HG02623 (cell line): ENCODE data around the gene LRP11.
"Not testable (repeated sequence)": the region's sequence is repeated elsewhere in the genome, so short reads cannot be mapped to it uniquely, and the experiment has no call there.

Experiments used
- ATAC-seq: cut with Tn5 transposase; IDR thresholded peaks from one replicate; pipeline ENCODE4 v1.9.1; 2021; ENCODE audit warnings: moderate library complexity; ENCODE audit not compliant: unreplicated experiment

The LRP11 gene

DNA sequence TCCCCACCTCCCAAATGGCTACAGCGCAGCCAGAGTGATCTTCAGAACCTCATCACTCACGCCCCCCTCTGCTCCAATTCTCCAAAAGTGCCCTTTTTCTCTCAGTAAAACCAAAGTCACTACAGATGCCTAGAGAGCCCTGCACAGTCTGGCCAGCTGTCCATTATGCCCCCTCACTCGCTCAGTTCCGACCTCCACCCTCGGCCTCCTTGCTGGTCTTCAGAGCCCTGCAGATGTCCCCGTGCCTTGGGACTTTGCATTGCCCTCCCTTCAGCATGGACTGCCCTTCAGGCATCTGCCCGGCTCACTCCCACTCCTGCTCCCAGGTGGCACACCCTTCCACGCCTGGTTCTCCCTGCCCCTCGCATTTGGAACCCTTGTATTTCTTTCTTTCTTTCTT is 34.8 kb upstream of the LRP11 start:
- ATAC-seq, result no peak

DNA sequence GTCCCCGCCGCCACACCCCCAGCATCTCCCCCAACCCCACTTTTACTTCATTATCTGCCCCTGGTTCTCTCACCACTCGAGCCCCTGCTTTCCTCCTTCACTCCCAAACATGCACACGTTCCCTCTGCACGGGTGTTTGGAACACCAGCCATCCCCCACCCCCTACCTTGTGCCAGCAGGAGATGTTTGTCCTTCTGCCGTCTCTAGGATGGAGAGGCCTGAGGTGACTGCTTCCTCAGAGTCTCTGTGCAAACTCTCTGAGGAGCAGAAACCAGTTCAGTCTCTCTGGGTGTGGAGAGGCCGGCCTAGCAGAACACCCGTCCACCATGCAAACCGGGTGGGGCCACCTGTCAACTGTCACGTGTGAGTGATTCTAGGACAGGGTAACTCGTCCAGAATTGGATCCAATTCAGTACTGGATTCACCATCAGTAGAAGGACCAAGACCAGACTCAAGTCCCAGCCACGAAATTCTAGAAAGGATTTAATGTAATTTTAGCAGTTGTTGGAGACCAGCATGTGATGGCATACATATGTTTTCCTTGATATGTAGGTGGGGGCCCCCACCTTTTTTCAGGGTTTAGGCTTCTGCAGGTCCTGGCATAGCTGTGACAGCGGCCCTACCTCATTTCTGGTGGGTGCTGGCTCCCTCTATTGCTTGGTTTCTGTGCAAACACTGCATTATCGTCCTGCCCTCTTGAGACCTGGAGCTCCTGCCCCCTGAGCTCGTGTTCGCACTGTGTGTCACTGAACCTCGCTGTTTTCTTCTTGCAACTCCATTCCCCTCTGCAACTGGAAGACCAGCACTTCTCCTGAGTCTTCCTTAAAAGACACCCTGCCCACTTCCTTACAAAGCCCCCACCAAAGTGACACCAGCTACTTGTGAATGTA is 33.9 kb upstream of the LRP11 start, which contains the start of gene RAET1E:
Gene RAET1E (minus strand): TSS at position 259 of the 890 bp plus-strand sequence. CDS start 7,212 bp downstream, outside the sequence.
- ATAC-seq, result no peak

DNA sequence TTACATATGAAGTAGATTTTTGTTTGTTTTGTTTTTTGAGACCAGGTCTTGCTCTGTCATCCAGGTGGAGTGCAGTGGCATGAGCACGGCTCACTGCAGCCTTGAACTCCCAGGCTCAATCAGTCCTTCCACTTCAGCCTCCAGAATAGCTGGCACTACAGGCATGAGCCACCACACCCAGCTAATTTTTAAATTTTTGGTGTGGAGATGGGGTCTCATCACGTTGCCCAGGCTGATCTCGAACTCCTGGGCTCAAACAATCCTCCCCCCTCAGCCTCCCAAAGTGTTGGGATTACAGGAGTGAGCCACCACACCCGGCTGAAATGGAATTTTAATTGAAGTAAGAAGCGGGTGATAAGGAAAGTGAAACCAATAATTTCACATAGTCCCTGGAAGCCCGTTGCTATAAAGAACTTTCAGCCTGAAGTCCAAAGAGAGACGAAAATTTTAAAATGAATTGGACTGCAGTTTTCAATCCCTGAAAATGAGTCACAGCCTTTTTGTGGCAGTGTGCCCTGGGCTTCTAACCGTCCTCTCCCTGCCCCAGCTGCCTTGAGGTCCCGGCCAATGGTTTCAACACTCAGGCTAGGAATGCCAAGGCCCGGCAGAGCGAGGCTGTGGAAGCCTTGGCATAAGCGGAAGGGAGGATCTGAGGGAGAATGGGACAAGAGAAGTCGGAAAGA is 33.0 kb upstream of the LRP11 start:
- no peak for ATAC-seq

DNA sequence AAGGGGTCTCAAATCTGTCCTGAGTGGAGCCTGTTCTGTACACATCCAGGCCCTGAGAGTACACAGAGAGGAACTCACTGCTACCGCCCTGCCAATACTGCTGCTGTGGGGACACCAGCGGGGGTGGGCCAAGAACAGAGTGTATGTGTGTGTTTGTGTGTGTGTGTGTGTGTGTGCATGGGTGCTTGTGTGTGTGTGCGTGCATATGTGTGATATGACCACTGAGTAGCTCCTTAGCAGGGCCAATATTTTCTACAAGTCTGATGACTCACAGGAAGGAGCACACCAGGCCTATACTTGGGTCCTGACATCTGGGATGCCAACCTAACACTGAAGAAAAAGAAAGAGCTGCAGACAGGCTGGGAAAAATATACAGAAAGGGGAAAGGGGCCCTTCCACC is 32.3 kb upstream of the LRP11 start:
- ATAC-seq, result no peak

DNA sequence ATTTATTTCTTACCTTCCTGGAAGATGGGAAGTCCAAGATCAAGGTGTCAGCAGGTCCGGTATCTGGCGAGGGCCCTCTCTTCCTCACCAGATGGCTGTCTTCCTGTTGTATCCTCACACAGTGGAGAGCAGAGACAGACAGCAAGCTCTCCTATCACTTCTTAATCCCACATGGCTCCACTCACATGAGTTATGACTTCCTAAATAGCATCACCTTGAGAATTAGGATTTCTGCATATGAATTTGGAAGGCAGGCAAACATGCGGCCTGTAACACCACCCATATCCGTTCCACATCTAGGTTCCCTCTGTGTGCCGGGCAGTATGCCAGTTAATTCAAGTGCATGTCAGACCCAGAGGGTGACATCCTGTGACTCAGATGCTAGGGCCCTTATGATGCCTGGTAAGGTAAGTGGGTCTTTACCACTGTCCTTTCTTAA is 31.7 kb upstream of the LRP11 start:
- no peak for ATAC-seq

DNA sequence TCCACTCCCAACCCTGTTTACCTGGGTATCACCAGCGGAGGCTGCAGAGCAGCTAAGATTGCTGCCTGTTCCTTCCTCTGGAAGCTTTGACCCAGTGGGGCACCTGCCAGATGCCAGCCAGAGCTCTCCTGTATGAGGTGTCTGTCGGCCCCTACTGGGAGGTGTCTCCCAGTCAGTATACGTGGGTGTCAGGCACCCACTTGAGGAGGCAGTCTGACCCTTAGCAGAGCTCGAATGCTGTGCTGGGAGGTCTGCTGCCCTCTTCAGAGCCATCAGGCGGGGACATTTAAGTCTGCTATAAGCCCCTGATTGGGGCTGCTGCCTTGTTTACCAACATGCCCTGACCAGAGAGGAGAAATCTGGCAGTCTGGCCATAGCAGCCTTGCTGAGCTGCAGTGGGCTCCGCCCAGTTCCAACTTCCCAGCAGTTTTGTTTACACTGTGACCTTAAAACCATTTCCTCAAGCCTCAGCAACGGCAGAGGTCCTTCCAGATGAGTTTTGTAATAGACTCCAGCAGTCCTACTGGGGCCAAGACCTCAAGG is 31.0 kb upstream of the LRP11 start:
- no peak for ATAC-seq

DNA sequence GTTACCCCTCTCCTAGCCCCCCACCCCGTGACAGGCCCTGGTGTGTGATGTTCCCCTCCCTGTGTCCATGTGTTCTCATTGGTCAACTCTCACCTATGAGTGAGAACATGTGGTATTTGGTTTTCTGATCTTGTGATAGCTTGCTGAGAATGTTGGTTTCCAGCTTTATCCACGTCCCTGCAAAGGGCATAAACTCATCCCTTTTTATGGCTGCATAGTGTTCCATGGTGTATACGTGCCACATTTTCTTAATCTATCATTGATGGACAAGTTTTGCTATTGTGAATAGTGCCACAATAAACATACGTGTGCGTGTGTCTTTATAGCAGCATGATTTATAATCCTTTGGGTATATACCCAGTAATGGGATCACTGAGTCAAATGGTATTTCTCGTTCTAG is 27.7 kb upstream of the LRP11 start:
- ATAC-seq, result not testable (repeated sequence)

DNA sequence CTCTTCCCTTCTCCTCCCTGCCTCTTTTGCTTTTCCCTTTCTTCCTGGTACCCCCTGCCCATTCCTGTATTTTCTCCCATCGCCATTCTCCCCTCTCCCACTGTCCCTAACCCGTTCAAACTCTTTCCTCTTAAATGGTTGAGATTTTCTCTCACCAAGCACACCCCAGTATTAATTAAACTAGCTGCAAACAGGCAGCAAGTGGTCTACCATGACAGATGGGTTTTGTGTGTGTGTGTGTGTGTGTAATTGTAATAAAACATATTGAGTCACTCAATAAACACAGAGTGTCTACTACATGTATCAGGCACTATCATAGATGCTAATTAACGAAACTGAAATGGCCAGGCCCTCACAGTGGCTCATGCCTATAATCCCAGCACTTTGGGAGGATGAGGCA is 27.1 kb upstream of the LRP11 start:
- ATAC-seq, result no peak

DNA sequence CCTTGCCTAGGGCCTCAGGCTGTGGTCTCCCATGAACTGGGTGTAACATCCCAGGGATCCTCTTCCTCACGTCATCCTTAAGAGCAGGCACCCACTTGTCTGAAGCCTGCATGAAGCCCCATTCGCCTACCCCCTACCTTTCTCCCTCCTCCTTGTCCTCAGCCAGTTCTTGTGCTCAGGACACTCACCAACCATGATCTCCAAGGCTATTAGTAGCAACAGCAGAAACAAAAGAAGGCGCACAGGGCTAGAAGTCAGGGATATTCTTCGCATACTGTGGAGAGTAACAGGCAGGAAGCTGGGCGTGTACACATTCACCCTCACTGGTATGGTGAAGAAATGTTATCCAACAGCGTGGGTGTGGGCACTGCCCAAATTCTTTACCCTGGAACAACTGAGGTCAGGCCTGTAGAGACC is 26.5 kb upstream of the LRP11 start:
- ATAC-seq, result no peak

DNA sequence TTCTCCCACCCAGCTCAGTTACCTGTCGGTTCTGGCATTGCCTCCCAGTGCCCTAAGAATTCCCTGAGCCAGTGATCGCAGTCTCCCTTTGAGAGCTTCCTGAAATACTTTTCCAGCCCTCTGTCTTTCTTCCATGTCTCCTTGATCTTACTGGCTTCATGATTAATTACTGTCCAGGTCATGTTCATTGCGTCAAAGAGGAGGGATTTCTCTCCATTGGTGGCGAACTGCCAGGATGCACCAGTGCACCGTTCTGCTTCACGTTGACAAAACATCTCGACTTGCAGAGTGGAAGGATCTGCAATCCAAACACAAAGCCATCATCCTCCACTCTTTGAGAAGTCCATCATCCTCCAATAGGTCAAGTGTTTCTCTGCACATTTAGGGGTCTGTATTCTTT is 25.2 kb upstream of the LRP11 start:
- no peak for ATAC-seq

DNA sequence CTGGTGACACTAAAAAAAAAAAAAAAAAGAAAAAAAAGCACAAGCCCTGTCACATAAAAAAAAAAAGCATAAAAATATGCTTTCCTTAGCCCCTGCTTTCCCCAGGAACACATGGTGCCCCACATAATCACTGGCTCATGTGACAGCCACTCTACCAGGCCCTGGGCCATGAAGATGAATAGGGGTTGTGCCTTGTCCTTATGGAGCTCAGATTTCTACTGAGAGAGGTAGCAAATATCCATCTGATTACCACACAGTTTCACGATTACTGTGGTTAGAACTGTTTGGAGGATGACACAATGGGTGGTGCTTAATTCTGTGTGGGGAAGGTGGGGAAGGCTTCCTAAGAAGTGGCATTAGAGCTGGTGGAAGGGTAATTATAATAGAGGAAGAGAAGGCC is 24.5 kb upstream of the LRP11 start:
- no peak for ATAC-seq

DNA sequence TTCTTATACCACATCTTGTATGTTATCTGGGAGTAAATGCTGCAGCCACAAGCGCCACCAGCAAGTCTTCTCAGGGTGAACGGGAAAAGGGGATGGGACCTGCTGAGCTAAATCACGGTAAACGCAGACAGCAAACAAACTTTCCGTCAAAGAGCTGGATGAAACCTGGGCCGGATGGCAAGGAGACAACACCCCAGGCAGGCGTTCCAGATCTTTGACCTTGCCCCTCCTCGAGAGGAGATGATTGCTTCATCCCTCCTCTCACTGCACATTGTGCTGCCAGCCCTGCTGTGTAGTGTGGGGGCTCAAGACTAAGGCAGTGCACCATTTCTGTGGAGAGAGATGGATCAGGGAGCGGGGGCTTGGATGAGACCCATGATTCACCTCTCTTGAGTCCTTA is 23.9 kb upstream of the LRP11 start:
- ATAC-seq, result no peak

DNA sequence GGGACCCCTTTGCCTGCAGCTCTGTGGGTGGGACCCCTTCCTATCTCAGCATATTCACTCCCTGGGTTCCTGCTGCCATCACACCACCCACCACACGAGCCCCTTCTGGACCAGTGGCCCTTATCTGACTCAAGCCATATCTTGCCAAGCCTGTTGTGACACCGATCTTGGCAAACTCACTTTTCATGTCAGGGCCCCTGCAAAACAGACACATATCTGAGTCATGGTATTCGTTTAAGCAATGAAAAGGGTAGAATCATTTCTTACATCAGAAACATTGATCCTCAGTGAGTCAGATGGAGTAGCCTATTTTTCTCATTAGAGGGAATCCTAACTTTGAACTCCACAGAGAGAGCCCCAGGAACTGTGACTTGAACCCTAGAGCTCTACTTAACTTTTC is 23.2 kb upstream of the LRP11 start:
- no peak for ATAC-seq

DNA sequence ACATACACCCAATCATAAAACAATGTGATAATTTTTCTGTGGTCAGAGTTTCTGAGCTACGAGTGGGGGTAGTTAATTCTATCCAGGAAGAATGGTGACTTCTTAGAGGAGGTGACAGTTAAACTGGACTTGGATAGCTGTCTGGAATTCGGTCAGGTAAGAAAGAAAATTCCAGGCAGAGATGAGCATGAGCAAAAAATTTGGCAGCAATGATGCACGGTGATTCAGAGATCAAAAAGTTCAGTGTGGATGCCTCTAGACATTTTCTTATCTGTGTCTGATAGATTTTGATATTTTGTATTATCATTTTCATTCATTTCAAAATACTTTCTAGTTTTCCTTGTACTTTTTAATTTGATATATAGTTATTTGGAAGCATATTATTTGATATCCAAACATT is 21.7 kb upstream of the LRP11 start:
- no peak for ATAC-seq

DNA sequence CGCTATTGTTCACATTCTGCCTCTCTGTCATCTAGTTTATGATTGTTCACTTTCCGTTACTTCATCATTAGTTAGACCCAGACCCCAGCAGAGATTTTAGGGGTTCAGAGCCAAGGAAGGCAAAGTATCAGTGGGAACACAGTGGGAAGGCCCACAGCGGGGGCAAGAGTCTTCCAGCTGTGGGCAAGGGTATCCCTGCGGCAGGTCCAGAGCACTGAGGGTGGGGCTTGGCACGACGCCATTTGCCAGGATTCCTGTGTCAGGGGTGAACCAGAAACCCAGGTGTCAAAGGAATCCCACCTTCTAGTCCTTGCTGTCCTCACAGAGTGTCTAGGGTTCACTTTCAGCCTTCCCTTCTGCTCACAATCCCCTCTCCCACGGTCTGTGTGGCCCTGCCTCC is 20.5 kb upstream of the LRP11 start:
- no peak for ATAC-seq

DNA sequence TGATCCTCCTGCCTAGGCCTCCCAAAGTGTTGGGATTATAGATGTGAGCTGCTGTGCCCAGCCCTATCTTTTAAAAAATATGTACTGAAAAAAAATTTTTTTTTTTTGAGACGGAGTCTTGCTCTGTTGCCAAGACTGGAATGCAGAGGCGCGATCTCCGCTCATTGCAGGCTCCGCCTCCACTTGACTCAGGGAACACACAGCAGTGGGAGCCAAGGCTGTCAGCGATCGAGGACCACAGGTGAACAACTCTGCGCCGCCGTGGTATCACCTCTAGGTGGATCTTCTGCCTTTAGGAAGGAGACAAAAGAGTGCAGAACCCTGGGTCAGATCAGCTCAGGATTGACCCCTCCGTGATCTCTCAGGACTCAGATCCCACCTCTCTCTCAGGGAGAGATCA is 20.1 kb upstream of the LRP11 start:
- ATAC-seq, result no peak

DNA sequence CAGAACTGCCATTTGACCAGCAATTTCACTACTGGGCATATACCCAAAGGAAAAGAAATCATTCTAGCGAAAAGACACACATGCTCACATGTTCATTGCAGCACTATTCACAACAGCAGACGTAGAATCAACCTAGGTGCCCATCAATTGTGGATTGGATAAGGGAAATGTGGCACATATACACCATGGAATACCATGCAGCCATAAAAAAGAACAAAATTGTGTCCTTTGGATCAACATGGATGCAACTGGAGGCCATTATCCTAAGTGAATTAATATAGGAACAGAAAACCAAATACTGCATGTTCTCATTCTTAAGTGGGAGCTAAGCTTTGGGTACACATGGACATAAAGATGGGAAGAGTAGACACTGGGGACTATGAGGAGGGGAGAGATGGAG is 17.7 kb upstream of the LRP11 start:
- no peak for ATAC-seq

DNA sequence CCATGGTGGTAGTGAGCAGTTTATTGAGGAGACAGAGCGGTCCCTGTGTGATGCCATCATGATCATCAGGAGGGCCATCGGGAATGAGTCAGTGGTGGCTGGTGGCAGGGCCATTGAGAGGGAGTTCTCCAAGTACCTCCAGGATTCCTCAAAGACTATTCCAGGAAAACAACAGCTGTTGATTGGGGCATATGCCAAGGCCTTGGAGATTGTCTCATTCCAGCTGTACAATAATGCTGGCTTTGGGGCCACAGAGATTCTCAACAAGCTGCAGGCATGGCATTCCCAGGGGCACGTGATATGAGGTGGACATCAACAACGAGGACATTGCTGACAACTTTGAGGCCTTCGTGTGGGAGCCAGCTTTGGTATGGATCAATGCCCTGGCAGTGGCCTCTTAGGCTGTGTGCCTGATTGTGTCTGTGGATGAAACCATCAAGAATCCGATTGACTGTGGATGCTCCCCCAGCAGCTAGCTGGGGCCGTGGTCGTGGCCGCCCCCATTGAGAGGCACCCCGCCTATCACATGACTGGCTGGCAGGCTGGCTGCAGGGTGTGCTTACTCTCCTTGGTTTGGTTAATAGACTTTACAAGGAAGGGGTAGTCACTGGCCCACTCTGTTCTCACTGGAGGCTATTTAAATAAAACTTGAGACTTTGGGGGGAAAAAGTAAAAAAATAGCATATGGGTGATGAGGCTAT is 17.1 kb upstream of the LRP11 start:
- ATAC-seq, result no peak

DNA sequence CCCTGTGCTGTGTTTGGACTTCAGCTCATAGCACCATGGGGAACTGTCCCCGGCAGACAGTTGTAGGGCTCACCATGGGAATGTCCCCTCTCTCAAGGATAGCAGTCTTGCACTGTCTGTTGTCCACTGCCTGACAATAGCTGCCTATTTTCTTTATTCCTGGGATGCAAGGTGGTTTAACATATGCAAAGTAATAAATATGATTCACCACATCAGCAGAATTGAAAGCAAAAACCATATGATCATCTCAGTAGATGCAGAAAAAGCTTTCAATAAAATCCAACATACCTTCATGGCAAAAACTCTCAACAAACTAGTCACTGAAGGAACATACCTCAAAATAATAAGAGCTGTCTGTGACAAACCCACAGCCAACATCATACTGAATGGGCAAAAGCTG is 13.5 kb upstream of the LRP11 start:
- ATAC-seq, result no peak

DNA sequence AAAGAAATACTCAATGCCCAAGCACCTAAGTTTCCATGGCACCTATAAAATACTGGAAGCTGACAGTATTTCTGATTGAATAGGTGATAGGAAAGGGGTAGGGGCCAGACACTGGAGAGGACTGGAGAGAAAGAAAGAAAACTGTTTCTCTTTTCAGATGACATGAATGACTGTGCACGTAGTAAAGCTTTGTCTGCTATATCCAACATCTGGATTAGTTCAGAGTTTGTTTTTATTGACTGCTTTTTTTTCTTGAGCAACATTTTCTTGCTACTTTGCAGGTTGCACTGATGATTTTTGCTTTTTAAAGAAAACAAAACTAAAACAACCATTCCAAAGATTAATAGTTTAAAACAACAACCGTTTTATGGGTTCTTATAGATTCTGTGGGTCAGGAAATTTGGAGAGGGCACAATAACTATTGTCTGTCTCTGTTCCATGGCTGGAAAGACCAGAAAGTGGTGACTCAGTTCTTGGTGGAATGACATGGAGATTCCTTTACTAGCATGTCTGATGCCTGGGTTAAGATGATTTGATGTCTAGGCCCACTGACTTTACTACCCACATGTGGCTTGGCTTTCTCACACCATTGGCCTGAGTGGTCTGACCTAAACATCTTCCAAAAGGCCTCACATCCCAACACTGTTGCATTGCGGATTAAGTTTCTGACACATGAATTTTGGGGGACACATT is 12.2 kb upstream of the LRP11 start:
- ATAC-seq, result no peak

DNA sequence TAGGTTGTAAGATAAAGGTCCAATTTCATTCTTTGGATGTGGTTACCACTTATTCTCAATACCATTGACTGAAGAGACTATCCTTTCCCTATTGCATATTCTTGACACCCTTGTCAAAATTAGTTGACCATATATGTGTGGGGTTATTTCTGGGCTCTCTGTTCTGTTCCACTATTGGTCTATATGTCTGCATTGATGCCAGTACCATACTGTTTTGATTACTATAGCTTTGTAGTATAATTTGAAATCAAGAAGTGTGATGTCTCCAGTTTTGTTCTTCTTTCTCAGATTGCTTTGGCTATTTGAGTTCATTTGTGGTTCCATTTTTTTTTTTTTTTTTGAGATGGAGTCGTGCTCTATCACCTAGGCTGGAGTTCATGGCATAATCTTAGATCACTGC is 8.1 kb upstream of the LRP11 start:
- ATAC-seq, result no peak
